Right forelimb (tissue), 1 donor: Measurements from ENCODE around the gene MYO18B.

ENCODE experiments used
- DNase-seq: peaks from one replicate; pipeline ENCODE4 v3.0.0-alpha.2; 2018

The MYO18B gene

GRCh38 chr22:26004477-26004876 is 262.5 kb downstream of the MYO18B start:
- DNase-seq = no peak

- no peak for DNase-seq
These were observed 266.6 kb downstream of the MYO18B start for GRCh38 chr22:26008587-26008986.

GRCh38 chr22:26016916-26017315 is 274.9 kb downstream of the MYO18B start:
- DNase-seq = no peak

GRCh38 chr22:26017932-26018331 is 275.9 kb downstream of the MYO18B start:
- DNase-seq = no peak

GRCh38 chr22:26019596-26019995 is 277.6 kb downstream of the MYO18B start:
- no peak for DNase-seq

GRCh38 chr22:26021516-26021915 is 279.5 kb downstream of the MYO18B start:
- DNase-seq = no peak

- no peak for DNase-seq
These were observed 281.3 kb downstream of the MYO18B start for GRCh38 chr22:26023104-26023775.

GRCh38 chr22:26025626-26026025 is 283.6 kb downstream of the MYO18B start:
- no peak for DNase-seq

GRCh38 chr22:26027341-26027740 is 285.4 kb downstream of the MYO18B start:
- DNase-seq = no peak

- DNase-seq = no peak
These were observed 289.7 kb downstream of the MYO18B start for GRCh38 chr22:26031641-26032040.

GRCh38 chr22:26033071-26033470 is 291.1 kb downstream of the MYO18B start:
- DNase-seq = no peak

GRCh38 chr22:26033586-26033985 is 291.6 kb downstream of the MYO18B start:
- DNase-seq = no peak

GRCh38 chr22:26035523-26035922 is 293.5 kb downstream of the MYO18B start:
- no peak for DNase-seq

GRCh38 chr22:26038365-26038764 is 296.4 kb downstream of the MYO18B start:
- no peak for DNase-seq

- no peak for DNase-seq
These were observed 299.9 kb downstream of the MYO18B start for GRCh38 chr22:26041931-26042330.

GRCh38 chr22:26043031-26043430 is 301.0 kb downstream of the MYO18B start:
- DNase-seq = no peak

GRCh38 chr22:26045051-26045450 is 303.1 kb downstream of the MYO18B start:
- no peak for DNase-seq

- DNase-seq = no peak
These were observed 303.9 kb downstream of the MYO18B start for GRCh38 chr22:26045860-26046259.

- no peak for DNase-seq
These were observed 305.5 kb downstream of the MYO18B start for GRCh38 chr22:26047516-26047915.

GRCh38 chr22:26047920-26048319 is 305.9 kb downstream of the MYO18B start:
- no peak for DNase-seq

GRCh38 chr22:26050079-26050478 is 308.1 kb downstream of the MYO18B start:
- DNase-seq = no peak

- no peak for DNase-seq
These were observed 311.8 kb downstream of the MYO18B start for GRCh38 chr22:26053737-26054316.

GRCh38 chr22:26054841-26055605 is 313.0 kb downstream of the MYO18B start:
- DNase-seq = no peak

GRCh38 chr22:26055693-26056092 is 313.7 kb downstream of the MYO18B start:
- no peak for DNase-seq
